Activated CD4-positive, alpha-beta T cell treated with anti-CD3 and anti-CD28 coated beads, Interleukin-2, amount 50 U/mL, for 4 hours (primary cell): Measurements from ENCODE around the gene KCTD2.
"Not testable (repeated sequence)": the region's sequence is repeated elsewhere in the genome, so short reads cannot be mapped to it uniquely, and the experiment has no call there.

Experiments
- DNase-seq, 2 experiments: peaks; one replicate each; pipeline ENCODE4 v3.0.0-alpha.2; 2020

The KCTD2 gene

DNA sequence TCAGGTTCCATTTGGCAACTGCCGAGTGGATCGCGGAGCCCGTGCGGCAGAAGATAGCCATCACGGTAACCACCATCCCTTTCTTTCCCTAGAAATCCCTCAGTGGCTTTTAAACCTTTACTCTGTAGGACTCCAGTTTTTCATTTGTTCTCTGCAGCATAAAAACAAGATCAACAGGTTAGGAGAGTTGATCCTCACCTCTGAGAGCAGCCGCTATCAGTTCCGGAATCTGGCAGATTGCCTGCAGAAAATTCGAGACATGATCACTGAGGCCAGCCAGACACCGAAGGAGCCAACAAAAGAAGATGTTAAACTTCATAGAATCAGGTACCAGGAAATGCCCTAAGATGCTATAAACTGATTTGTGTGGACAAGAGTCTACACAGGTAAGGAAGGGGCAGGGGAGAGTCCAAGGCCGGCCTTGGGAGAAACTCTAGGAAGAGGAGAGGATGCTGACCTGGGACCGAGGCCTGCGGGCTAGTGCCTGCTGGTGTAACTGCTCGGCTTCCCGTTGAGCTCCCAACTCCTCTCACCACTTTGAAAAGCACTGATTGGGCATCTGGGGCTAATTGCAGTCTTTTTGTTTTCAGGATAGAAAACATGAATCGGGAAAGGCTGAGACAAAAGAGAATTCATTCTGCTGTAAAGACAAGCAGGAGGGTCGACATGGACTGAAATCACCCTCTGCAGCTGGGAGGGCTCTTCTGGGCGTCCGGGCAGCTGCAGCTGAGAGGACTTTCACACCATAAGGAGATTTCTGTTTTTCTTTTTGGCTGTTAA is 26.5 kb upstream of the KCTD2 start:
- DNase-seq, result no peak

DNA sequence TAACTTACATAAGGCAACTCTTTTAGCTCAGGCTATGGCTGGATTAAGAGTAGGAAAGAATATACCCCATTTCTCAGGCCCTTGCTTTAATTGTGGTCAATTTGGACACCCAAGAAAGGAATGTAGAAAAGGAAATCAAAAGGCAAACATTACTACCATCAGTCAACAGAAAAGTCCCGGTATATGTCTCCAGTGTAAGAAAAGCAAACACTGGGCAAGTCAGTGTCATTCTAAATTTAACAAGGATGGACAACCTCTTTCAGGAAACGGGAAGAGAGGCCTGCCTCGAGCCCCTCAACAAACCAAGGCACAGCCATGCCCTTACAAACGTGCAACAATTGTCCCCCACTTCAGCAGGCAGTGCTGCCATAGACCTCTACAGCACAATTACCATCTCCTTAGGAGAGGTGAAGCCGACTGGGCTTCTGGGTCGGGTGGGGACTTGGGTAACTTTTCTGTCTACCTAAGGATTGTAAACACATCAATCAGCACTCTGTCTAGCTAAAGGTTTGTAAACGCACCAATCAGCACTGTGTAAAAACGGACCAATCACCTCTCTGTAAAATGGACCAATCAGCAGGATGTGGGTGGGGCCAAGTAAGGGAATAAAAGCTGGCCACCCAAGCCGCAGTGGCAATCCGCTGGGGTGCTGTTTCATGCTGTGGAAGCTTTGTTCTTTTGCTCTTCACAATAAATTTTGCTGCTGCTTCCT is 22.2 kb upstream of the KCTD2 start:
- DNase-seq, result no peak

DNA sequence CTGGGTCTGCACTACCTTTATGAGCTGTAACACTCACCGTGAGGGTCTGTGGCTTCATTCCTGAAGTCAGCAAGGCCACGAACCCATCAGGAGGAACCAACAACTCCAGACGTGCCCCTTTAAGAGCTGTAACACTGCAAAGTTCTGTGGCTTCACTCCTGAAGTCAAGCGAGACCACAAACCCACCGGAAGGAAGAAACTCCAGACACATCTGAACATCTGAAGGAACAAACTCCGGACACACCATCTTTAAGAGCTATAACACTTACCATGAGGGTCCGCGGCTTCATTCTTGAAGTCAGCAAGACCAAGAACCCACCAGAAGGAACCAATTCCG is 21.7 kb upstream of the KCTD2 start:
- not testable (repeated sequence) for DNase-seq

DNA sequence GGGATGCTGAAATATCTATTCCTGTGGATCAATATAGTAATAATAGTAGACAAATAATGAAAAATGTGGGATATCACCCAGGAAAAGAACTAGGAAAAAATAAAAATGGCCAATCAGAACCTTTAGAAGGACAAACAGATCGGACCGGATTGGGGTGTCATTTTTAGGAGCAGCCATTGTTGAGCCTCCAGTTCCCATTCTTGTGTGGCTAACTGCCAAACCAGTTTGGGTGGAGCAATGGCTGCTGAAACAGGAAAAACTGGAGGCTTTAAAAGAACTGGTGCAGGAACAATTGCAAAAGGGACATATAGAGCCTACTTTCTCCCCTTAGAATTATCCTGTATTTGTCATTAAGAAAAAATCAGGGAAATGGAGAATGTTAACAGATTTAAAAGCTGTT is 20.4 kb upstream of the KCTD2 start:
- not testable (repeated sequence) for DNase-seq

DNA sequence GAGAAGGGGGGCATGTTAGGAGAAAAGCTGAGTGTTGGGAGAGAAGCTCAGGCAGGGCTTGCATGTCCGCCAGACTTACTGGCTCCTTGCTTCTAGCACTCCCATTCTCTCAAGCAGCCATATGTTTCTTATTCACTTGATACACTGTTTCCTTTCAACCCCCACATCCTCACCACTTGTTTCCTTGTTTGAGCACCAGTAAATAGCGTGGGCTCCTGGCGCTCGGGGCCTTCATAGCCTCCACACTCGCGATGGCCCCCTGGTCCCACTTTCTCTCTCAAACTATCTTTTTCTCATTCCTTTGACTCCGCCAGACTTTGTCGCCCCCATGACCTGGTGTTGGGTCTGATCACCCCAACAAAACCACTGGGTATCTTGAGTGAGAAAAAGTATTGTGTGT is 16.9 kb upstream of the KCTD2 start:
- no peak for DNase-seq

DNA sequence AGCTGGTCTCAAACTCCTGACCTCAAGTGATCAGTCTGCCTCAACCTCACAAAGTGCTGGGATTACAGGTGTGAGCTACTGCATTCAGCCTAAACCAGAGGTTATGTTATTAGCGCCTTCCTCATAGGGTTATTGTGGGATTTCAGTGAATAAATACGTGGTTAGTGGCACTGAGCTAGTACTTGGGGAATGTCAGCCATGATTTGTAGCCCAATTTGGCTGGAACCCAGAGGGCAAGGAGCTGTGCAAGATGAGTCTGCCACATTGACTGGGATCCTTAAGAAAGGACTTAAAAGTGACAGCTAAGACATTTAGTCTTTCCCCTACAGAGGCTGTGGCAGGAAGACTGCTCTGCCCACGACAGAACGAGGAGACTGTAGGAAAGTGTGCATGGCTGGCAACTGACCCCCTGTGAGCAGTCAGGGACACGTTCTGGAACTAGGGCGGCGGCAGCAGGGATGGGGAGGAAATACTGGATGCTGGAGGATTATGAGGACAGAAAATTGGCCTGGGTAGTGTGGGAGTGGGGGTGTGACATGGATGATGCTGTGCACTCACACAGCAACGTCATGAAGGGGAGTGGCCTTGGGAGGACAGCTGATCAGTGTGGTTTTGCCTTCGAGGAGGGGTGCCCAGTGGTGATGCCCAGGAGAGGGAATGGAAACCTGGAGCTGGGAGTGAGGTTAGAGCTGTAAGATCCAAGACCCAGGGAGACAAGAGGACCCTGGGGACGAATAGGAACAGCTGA is 14.9 kb upstream of the KCTD2 start:
- peak; percentile 49 to 54 for DNase-seq

DNA sequence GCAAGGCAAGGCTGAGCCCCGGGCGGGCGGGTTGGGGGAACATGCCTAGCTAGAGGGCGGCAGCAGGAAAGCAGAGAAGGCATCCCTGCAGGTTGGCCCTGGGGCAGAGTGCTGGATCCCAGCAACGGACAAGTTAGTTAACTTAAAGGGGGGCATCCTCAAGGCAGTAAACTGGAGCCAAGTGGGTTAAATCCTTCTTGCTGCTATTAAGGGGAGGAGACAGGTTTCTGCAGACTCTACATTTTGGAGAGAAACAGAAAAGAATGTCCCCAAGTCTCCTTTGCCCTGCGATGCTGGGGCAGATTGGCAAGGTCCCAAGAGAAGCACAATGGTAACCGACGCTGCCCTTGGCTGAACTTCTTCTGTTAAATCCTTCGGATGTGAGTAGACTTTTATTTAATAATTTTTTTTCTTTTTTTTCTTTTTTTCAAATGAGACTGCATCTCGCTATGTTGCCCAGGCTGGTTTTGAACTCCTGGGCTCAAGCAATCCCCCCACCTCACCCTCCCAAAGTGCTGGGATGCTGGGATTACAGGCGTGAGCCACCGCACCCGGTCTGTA is 14.2 kb upstream of the KCTD2 start:
- no peak for DNase-seq

DNA sequence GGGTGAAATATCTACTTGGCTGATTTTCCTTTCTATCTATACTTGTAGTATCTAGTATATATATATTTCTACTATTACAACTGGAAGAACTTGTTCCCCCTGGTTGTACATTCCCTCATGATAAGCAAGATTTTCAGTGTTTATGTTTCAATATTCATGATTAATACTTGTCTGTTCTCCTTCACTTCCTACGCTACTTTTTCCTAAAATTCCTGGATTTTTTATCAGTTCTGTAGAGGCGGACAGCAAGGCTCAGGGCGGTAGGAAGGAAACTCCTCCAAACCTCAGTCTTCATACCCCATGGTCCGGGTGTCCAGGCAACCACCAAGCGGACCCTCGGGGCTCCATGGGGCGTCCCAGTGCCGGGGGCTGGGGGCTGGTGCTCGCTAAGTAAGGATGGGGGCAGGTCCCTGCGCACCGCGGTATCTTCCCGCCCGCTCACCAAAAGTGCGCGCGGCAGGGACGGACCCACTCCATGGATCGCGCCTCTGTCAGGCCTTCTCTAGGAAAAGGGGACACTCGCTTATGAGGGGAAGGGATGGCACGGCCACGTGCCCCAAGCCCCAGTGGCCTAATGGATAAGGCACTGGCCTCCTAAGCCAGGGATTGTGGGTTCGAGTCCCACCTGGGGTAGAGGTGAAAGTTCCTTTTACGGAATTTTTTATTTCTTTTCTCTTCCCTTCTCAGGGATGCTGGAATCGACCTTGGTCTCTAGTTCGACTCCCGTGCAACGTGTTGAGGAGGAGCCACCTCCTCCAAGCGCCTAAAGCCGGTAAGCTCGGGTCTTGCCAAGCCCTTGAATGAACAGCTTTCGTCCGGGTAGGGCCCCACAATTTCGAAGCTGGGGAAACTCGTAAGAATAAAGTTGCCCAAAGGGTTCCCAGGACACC is 13.4 kb upstream of the KCTD2 start:
- DNase-seq, result peak; percentile 79 to 81

DNA sequence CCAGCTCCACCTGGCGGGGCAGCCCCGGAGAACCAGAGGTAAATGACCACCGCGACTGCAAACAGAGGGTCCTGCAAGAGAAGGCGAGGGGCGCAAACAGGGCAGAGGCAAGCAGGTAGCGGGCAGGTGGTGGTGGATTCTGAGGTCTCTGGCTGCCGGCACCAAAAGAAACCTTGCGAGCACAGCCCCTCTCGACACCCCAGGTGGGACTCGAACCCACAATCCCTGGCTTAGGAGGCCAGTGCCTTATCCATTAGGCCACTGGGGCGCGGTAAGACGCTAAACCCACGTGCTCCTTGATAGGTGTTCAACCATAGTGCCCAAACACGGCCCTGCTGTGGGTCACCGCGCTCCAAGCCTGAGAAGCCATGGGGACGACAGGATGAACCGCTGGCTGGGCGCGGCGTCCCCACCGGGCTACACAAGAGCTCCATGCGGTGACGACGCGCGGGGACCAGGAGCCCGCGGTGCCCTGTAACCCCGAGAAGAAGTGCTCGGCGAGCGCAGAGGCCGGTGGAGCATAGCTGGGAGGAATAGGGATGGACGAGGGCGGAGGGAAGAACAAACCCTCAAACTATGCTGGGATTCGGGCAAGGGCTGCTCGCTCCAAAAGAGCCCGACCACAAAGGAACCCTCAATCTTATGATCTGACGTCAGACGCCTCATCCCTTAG is 12.7 kb upstream of the KCTD2 start:
- peak; percentile 80 for DNase-seq

DNA sequence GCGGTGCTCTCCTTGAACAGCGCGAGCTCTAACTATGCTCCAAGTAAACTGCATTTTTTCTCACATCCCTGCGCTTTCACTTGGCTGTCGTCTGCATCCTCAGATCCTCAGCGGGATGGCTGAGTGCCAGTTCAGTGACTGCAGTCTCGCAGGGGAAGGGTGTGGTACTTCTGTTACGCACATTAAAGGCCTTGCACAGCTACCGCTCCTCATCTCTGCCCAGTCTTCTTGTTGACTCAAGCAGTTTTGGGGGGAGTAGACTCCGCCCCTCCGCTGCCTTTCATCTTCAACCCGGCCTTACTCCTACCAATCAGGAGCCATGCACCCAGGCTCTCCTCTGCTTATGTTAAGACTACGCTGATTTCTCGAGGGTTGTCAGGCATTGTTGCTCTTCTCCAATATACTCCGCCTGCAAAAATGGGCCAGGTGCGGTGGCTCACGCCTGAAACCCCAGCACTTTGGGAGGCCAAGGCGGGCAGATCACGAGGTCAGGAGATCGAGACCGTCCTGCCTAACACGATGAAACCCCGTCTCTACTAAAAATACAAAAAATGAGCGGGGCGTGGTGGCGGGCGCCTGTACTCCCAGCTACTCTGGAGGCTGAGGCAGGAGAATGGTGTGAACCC is 10.3 kb upstream of the KCTD2 start:
- peak; percentile 84 to 85 for DNase-seq

DNA sequence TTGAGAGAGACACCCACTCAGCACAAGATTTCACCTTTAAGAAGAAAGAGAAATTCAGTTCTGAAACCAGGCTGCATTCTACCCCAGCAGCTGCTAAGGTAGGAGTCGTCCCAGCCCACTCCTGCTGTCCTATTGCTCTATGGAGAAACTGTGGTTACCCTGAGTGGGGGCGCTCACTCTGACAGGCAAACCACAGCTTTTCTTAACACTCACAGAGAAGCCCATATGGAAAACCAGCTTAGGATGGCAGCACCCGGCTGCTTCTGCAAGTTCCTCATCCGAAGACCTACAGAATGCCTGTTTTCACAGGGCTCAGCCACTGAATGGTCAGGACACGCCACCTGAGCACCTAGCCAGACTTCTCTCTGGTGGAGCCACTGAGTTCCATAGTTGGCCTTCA is 7.8 kb upstream of the KCTD2 start:
- DNase-seq, result no peak

DNA sequence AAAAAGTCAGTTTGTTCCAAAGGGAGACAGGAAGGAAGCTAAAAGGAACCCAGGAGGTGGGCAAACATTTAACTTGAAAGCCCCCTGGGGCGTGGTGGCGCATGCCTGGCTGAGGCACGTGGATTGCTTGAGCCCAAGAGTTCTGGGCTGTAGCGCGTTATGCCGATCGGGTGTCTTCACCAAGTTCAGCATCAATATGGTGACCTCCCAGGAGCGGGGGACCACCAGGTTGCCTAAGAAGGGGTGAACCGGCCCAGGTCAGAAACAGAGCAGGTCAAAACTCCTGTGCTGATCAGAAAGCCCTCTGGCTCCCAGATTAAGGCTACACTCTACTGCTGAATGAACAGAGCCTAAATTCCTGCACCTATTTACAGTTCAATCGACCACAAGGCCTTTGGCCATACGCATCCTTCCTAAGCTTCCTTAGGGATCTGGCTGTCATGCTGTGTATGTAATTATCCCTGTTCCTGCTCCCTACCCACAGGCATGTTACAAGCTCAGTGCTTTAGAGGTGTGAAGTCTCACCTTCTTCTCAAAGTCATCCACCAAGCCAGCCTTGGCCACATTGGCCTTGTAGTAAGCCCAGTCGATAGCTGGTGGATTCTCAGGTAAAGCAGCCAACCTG is 5.3 kb upstream of the KCTD2 start:
- DNase-seq, result no peak

DNA sequence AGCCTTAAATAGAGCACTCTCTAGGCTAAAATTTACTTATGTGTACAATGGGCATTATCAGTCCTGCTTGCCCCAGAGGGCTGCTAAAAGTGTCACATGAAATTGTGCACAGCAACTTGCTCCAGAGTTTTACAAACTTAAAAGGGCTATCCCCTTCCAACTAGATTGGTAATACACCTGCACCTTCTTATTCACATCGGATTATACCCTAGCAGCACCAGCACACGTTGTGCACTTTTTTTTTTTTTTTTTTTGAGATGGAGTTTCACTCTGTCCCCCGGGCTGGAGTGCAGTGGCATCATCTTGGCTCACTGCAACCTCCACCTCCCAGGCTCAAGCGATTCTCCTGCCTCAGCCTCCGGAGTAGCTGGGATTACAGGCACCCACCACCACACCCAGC is 3.2 kb upstream of the KCTD2 start:
- not testable (repeated sequence) for DNase-seq

DNA sequence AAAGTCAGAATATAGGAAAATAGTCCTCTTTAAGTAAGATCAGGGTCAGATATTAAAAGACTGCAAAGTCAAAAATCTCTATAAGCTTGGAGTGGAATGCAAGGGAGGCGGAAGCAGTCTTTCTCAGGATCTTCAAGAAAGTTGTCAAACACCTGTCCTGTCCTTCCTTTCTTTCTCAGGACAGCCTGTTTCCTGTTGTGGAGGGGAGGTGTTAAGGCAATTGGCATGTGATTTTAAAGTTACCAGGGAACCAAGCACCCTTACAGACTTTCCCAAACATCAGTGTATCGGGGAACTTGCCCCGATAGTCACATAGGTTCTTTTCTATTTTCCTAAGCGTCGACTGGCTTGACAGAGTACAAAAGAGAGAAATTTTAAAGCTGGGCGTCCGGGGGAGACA is 2.3 kb upstream of the KCTD2 start:
- no peak for DNase-seq

DNA sequence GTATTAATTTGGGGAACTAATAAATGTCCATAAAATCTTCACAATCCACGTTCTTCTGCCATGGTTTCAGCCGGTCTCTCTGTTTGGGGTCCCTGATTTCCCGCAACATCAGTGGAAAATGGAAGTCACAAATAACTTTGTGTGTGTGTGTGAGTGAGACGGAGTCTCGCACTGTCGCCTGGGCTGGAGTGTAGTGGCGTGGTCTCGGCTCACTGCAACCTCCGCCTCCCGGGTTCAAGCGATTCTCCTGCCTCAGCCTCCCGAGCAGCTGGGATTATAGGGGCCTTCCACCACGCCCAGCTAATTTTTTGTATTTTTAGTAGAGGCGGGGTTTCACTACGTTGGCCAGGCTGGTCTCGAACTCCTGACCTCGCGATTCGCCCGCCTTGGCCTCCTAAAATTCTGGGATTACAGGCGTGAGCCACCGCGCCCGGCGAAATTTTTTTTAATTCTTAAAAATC is 1.0 kb upstream of the KCTD2 start:
- not testable (repeated sequence) for DNase-seq

DNA sequence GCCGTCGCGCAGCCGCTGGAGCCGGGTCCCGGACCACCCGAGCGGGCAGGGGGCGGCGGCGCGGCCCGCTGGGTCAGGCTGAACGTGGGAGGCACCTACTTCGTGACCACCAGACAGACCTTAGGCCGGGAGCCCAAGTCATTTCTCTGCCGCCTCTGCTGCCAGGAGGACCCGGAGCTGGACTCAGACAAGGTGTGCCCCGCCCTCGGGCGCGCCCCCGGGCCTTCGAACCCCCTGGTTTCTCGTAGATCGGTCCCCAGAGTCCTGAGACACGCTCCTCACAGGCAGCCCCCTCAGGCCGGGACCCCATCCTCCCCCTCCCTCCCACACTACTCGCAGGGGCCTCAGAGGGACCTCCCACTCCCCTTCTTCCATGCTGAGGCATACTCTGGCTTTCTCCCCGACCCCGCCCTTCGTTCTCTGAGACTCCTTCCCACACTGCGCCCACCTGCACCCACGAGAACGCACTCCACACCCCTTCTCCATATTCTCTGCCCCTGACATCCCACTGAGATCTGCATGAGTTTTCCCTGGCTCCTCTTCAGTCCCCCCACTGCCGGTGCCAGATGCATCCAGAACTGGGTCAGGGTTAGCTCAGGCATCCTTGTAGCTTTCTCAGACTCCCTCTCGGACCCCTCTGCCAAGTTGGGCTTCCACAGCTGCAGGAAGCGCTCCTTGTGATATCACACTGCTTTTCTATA is 523 bp downstream of the KCTD2 start:
- peak in 1 of 2 experiments; percentile 26 for DNase-seq

DNA sequence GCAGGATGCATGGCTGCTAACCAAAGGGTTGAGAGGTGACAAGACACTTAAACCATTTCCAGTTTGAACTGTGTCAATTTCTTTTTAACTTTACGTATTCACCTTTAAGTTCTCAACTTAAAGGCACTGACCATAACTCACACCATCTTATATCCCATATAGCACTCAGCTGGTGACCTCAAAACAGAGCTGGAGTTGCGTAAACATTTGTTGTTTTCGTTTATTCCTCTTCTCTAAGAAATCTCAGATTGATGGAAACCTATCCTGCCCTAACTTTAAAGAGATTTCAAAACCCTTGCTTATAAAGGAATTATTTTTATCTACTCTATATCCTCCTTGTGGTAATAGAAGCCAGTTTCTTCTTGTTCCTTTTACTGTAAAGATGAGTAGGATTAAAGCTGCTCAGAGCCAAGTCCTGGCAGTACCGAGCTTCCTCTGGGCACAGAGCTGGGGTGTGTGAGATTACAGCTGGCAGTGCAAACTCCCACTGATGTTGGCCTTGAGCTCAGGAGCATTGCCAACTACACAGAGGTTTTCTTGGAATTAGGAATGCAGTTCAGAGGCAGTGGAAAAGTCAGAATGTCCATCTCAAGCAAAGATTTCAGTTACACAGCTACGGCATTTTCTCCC is 1.3 kb downstream of the KCTD2 start:
- no peak for DNase-seq

DNA sequence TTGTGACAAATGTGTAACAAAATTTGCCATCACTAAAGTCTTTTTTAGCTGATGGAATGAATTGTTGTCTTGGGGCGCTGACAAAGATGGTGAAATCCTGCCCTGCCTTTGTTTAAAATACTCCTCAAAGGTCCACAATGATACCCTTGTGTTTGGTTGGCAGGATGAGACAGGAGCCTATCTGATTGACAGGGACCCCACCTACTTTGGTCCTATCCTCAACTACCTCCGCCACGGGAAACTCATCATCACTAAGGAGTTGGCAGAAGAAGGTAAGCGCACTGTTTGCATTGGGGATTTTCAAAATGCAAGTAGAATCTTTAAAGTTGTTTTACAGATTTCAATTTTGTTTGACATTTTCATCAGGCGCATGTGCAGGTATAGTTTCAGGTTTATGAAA is 2.0 kb downstream of the KCTD2 start:
- DNase-seq, result no peak

DNA sequence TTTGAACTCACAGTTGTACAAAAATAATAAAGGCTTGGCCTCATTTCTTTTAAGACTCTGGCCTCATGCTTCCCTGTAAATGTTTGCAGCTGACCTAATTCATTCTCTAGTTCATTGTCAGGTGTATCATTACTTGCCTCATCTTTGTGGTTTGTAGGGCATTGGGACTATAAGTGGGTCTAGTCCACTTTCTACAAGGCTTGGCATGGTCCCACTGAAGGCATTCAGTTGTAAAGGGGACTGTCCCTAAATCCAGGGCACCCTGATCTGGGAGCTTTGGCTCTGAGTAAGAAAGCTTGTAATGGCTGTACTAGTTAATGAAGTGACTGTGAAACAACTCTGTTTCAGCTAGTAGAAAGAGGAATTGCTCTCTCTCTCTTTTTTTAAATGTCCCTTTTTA is 2.7 kb downstream of the KCTD2 start:
- no peak for DNase-seq

DNA sequence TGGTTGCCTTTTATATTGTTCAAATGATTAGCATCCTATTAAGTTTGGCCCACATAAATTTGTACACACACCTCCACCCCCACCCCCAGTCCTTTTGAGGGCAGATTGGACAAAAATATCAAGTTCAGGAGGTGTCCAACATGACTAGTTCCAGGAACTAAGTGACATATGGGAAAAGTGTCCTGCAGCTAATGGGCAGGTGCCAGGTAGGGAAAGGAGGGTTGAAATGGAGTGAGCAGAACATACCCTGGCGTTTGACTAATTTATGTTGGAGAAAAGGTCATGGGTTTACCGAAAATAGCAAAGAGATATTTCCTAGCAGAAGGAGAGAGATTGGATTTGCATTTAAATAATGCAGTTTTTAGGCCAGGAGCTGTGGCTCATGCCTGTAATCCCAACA is 4.9 kb downstream of the KCTD2 start:
- no peak for DNase-seq
